Endothelial cell of hepatic sinusoid (primary cell): Measurements from ENCODE around the gene ORC6.
"Not testable (repeated sequence)": the region's sequence is repeated elsewhere in the genome, so short reads cannot be mapped to it uniquely, and the experiment has no call there.

Experiments
- in situ Hi-C: cut with HindIII; loops from 2 replicates; pipeline ENCODE4 v1.10.0; 2017; ENCODE audit warnings: low sequenced_read_pairs

Gene ORC6

GRCh38 chr16:46689365-46690280 lies at the start of gene ORC6:
TSS of gene ORC6 (plus strand) at chr16:46689659. CDS start at chr16:46689706, 47 bp downstream.
- in situ Hi-C loops, result no loop called here

- in situ Hi-C loops, result loop anchor here (10.0 kb wide), 1 partner anchor 84 kb away; no protein-coding TSS in a partner anchor
These were observed 40.8 kb upstream of the ORC6 start for GRCh38 chr16:46648656-46649055.

GRCh38 chr16:46649588-46650253 lies 39.7 kb upstream of the ORC6 start:
- in situ Hi-C loops, result loop anchor here (10.0 kb wide), 1 partner anchor 85 kb away; no protein-coding TSS in a partner anchor

GRCh38 chr16:46650254-46650623 lies 39.2 kb upstream of the ORC6 start:
- in situ Hi-C loops, result no loop called here

- in situ Hi-C loops, result no loop called here
These were observed 38.2 kb upstream of the ORC6 start for GRCh38 chr16:46651305-46651704.

GRCh38 chr16:46658925-46659324 lies 30.5 kb upstream of the ORC6 start:
- in situ Hi-C loops, result no loop called here

GRCh38 chr16:46662123-46662522 lies 27.3 kb upstream of the ORC6 start:
- in situ Hi-C loops, result no loop called here

- in situ Hi-C loops, result no loop called here
These were observed 16.0 kb upstream of the ORC6 start for GRCh38 chr16:46673320-46674013.

- in situ Hi-C loops, result loop anchor here (5.0 kb wide), 1 partner anchor 124 kb away; no protein-coding TSS in a partner anchor
These were observed 11.5 kb upstream of the ORC6 start for GRCh38 chr16:46677943-46678342.

- in situ Hi-C loops, result not testable (repeated sequence)
These were observed 7.6 kb upstream of the ORC6 start for GRCh38 chr16:46681867-46682266.

GRCh38 chr16:46686815-46687473 lies 2.5 kb upstream of the ORC6 start:
- in situ Hi-C loops, result no loop called here

- in situ Hi-C loops, result no loop called here
These were observed 2.0 kb upstream of the ORC6 start for GRCh38 chr16:46687486-46687885.

GRCh38 chr16:46688101-46688653 lies 1.3 kb upstream of the ORC6 start:
- in situ Hi-C loops, result no loop called here

- in situ Hi-C loops, result no loop called here
These were observed 650 bp upstream of the ORC6 start, which contains the start of gene VPS35 for GRCh38 chr16:46688654-46689364. TSS of gene VPS35 (minus strand) at chr16:46689178. CDS start at chr16:46689133, 45 bp downstream.

- in situ Hi-C loops, result no loop called here
These were observed 1.1 kb downstream of the ORC6 start for GRCh38 chr16:46690281-46691178.

- in situ Hi-C loops, result no loop called here
These were observed 2.3 kb downstream of the ORC6 start for GRCh38 chr16:46691726-46692125.

- in situ Hi-C loops, result no loop called here
These were observed 4.1 kb downstream of the ORC6 start for GRCh38 chr16:46693598-46693997.

GRCh38 chr16:46695937-46696336 lies 6.5 kb downstream of the ORC6 start:
- in situ Hi-C loops, result no loop called here

GRCh38 chr16:46696957-46697356 lies 7.5 kb downstream of the ORC6 start:
- in situ Hi-C loops, result no loop called here
